ENCODE data around the gene SYT7.

Gene SYT7

GRCh38 chr11:61609000-61609979, 28.4 kb upstream of the SYT7 start:
- TF ChIP-seq TAF1 (IDR thresholded peaks at IDR 0.05; ENCODE audit: borderline replicate concordance, insufficient read depth, low read length) (no peak), POLR2AphosphoS5 (IDR thresholded peaks at IDR 0.05; ENCODE audit: low read depth, low read length) (no peak), REST (IDR thresholded peaks at IDR 0.05; ENCODE audit: insufficient read depth in 1 of 2, low read depth in 2 of 2, low read length in 2 of 2) (no peak), SIN3A (IDR thresholded peaks at IDR 0.05; ENCODE audit: borderline replicate concordance, insufficient read depth, low read length) (no peak), FOXP2 (optimal IDR thresholded peaks at IDR 0.05; ENCODE audit: borderline replicate concordance, extremely low read depth, extremely low read length, insufficient read depth) (no peak)

GRCh38 chr11:61607920-61608599, 27.2 kb upstream of the SYT7 start:
- no peak for TF ChIP-seq TAF1 (IDR thresholded peaks at IDR 0.05; ENCODE audit: borderline replicate concordance, insufficient read depth, low read length)
- TF ChIP-seq FOXP2 (optimal IDR thresholded peaks at IDR 0.05; ENCODE audit: borderline replicate concordance, extremely low read depth, extremely low read length, insufficient read depth), result no peak
- TF ChIP-seq POLR2AphosphoS5 (IDR thresholded peaks at IDR 0.05; ENCODE audit: low read depth, low read length), result no peak
- no peak for TF ChIP-seq SIN3A (IDR thresholded peaks at IDR 0.05; ENCODE audit: borderline replicate concordance, insufficient read depth, low read length)
- TF ChIP-seq REST (IDR thresholded peaks at IDR 0.05; ENCODE audit: insufficient read depth in 1 of 2, low read depth in 2 of 2, low read length in 2 of 2), result no peak

- TF ChIP-seq REST (IDR thresholded peaks at IDR 0.05; ENCODE audit: insufficient read depth in 1 of 2, low read depth in 2 of 2, low read length in 2 of 2) (no peak), SIN3A (IDR thresholded peaks at IDR 0.05; ENCODE audit: borderline replicate concordance, insufficient read depth, low read length) (no peak), POLR2AphosphoS5 (IDR thresholded peaks at IDR 0.05; ENCODE audit: low read depth, low read length) (no peak), TAF1 (IDR thresholded peaks at IDR 0.05; ENCODE audit: borderline replicate concordance, insufficient read depth, low read length) (no peak), FOXP2 (optimal IDR thresholded peaks at IDR 0.05; ENCODE audit: borderline replicate concordance, extremely low read depth, extremely low read length, insufficient read depth) (no peak)
Measured at GRCh38 chr11:61607426-61607825, 26.6 kb upstream of the SYT7 start.

- no peak for TF ChIP-seq POLR2AphosphoS5 (IDR thresholded peaks at IDR 0.05; ENCODE audit: low read depth, low read length)
- no peak for TF ChIP-seq REST (IDR thresholded peaks at IDR 0.05; ENCODE audit: insufficient read depth in 1 of 2, low read depth in 2 of 2, low read length in 2 of 2)
- TF ChIP-seq SIN3A (IDR thresholded peaks at IDR 0.05; ENCODE audit: borderline replicate concordance, insufficient read depth, low read length), result no peak
- TF ChIP-seq FOXP2 (optimal IDR thresholded peaks at IDR 0.05; ENCODE audit: borderline replicate concordance, extremely low read depth, extremely low read length, insufficient read depth), result no peak
- TF ChIP-seq TAF1 (IDR thresholded peaks at IDR 0.05; ENCODE audit: borderline replicate concordance, insufficient read depth, low read length), result no peak
Measured at GRCh38 chr11:61603667-61604066, 22.8 kb upstream of the SYT7 start.

Data from PFSK-1 (cell line).